Memory B cell (primary cell): ENCODE data around the gene MKNK1.

Experiments used
- ATAC-seq: fragments of 150-1000 bp; cut with Tn5 transposase; 2 replicates; pipeline ENCODE4 v1.10.0; 2021; ENCODE audit warnings: low read depth, mild to moderate bottlenecking, moderate library complexity
- DNase-seq, 2 donors: peaks; one replicate each; pipeline ENCODE4 v3.0.0; 2022; ENCODE audit warnings: low spot score in 2 of 2
- H3K27ac Mint-ChIP-seq: one replicate; pipeline ENCODE4 v1.8.0; 2022; ENCODE audit warnings: mild to moderate bottlenecking, moderate library complexity, mixed read lengths
- H3K27me3 Mint-ChIP-seq: one replicate; pipeline ENCODE4 v1.8.0; 2022; ENCODE audit warnings: mixed read lengths
- H3K36me3 Mint-ChIP-seq: one replicate; pipeline ENCODE4 v1.8.0; 2022; ENCODE audit warnings: mild to moderate bottlenecking, mixed read lengths
- H3K4me1 Mint-ChIP-seq: one replicate; pipeline ENCODE4 v1.8.0; 2022; ENCODE audit warnings: mixed read lengths
- H3K4me3 Mint-ChIP-seq: one replicate; pipeline ENCODE4 v1.8.0; 2022; ENCODE audit warnings: mild to moderate bottlenecking, moderate library complexity, mixed read lengths
- H3K9me3 Mint-ChIP-seq: one replicate; pipeline ENCODE4 v1.8.0; 2022; ENCODE audit warnings: mixed read lengths

The MKNK1 gene

GRCh38 chr1:46538147-46538546 lies 65.9 kb downstream of the MKNK1 start:
- Mint-ChIP-seq H3K27me3 (peaks cover 26% of the 10 kb centered on the region), H3K4me3 (no peak overlapping the region), H3K36me3 (no peaks in the 10 kb centered on the region), H3K27ac (no peak overlapping the region), H3K9me3 (peaks cover 5% of the 10 kb centered on the region), H3K4me1 (peaks cover 3% of the 10 kb centered on the region)
- ATAC-seq (no peak), DNase-seq (no peak)

GRCh38 chr1:46537651-46538050 lies 66.4 kb downstream of the MKNK1 start:
- peaks cover 22% of the 10 kb centered on the region for H3K27me3 Mint-ChIP-seq
- H3K36me3 Mint-ChIP-seq: no peaks in the 10 kb centered on the region
- H3K4me1 Mint-ChIP-seq: peaks cover 3% of the 10 kb centered on the region
- H3K9me3 Mint-ChIP-seq: peaks cover 5% of the 10 kb centered on the region
- H3K27ac Mint-ChIP-seq: no peak overlapping the region
- no peak overlapping the region for H3K4me3 Mint-ChIP-seq
- ATAC-seq: no peak
- DNase-seq: no peak

- H3K27me3 Mint-ChIP-seq: peaks cover 18% of the 10 kb centered on the region
- no peaks in the 10 kb centered on the region for H3K36me3 Mint-ChIP-seq
- no peak overlapping the region for H3K4me3 Mint-ChIP-seq
- no peak for ATAC-seq
- H3K4me1 Mint-ChIP-seq: peaks cover 3% of the 10 kb centered on the region
- no peak overlapping the region for H3K27ac Mint-ChIP-seq
- H3K9me3 Mint-ChIP-seq: peaks cover 5% of the 10 kb centered on the region
- no peak for DNase-seq
These were observed 67.5 kb downstream of the MKNK1 start for GRCh38 chr1:46536527-46536926.

- peaks cover 5% of the 10 kb centered on the region for H3K9me3 Mint-ChIP-seq
- H3K4me3 Mint-ChIP-seq: no peak overlapping the region
- DNase-seq: no peak
- H3K36me3 Mint-ChIP-seq: no peaks in the 10 kb centered on the region
- H3K4me1 Mint-ChIP-seq: peaks cover 3% of the 10 kb centered on the region
- no peak overlapping the region for H3K27ac Mint-ChIP-seq
- peaks cover 23% of the 10 kb centered on the region for H3K27me3 Mint-ChIP-seq
- no peak for ATAC-seq
These were observed 69.0 kb downstream of the MKNK1 start for GRCh38 chr1:46535063-46535462.

GRCh38 chr1:46533179-46533864 lies 70.7 kb downstream of the MKNK1 start:
- Mint-ChIP-seq H3K4me3 (peak overlapping the region; percentile 87), H3K36me3 (no peaks in the 10 kb centered on the region), H3K27ac (no peak overlapping the region), H3K4me1 (peaks cover 3% of the 10 kb centered on the region), H3K9me3 (peaks cover 5% of the 10 kb centered on the region), H3K27me3 (peaks cover 26% of the 10 kb centered on the region)
- DNase-seq: no peak
- peak; percentile 61 for ATAC-seq

GRCh38 chr1:46532498-46533178 lies 71.4 kb downstream of the MKNK1 start:
- Mint-ChIP-seq H3K36me3 (no peaks in the 10 kb centered on the region), H3K9me3 (peaks cover 5% of the 10 kb centered on the region), H3K4me1 (peaks cover 3% of the 10 kb centered on the region), H3K27me3 (peaks cover 25% of the 10 kb centered on the region), H3K27ac (no peak overlapping the region), H3K4me3 (no peak overlapping the region)
- DNase-seq: peak; percentile 39 to 55
- peak; percentile 83 for ATAC-seq

GRCh38 chr1:46532095-46532494 lies 72.0 kb downstream of the MKNK1 start:
- Mint-ChIP-seq H3K36me3 (no peaks in the 10 kb centered on the region), H3K4me3 (no peak overlapping the region), H3K9me3 (peaks cover 5% of the 10 kb centered on the region), H3K27ac (no peak overlapping the region), H3K27me3 (peaks cover 27% of the 10 kb centered on the region), H3K4me1 (peaks cover 3% of the 10 kb centered on the region)
- DNase-seq (no peak), ATAC-seq (no peak)

GRCh38 chr1:46530791-46531409 lies 73.2 kb downstream of the MKNK1 start:
- Mint-ChIP-seq H3K9me3 (no peaks in the 10 kb centered on the region), H3K27me3 (peaks cover 30% of the 10 kb centered on the region), H3K36me3 (no peaks in the 10 kb centered on the region), H3K4me3 (no peak overlapping the region), H3K27ac (no peak overlapping the region), H3K4me1 (peaks cover 3% of the 10 kb centered on the region)
- DNase-seq (no peak), ATAC-seq (no peak)

- Mint-ChIP-seq H3K36me3 (no peaks in the 10 kb centered on the region), H3K27ac (no peak overlapping the region), H3K9me3 (no peaks in the 10 kb centered on the region), H3K4me3 (no peak overlapping the region), H3K4me1 (peaks cover 3% of the 10 kb centered on the region), H3K27me3 (peaks cover 33% of the 10 kb centered on the region)
- DNase-seq (no peak), ATAC-seq (no peak)
These were observed 73.8 kb downstream of the MKNK1 start for GRCh38 chr1:46530311-46530710.

GRCh38 chr1:46529031-46529630 lies 74.9 kb downstream of the MKNK1 start:
- H3K4me3 Mint-ChIP-seq: no peak overlapping the region
- no peaks in the 10 kb centered on the region for H3K9me3 Mint-ChIP-seq
- H3K27me3 Mint-ChIP-seq: peaks cover 39% of the 10 kb centered on the region
- DNase-seq (no peak), ATAC-seq (no peak)
- peaks cover 3% of the 10 kb centered on the region for H3K4me1 Mint-ChIP-seq
- H3K36me3 Mint-ChIP-seq: no peaks in the 10 kb centered on the region
- no peak overlapping the region for H3K27ac Mint-ChIP-seq

GRCh38 chr1:46528297-46528955 lies 75.6 kb downstream of the MKNK1 start:
- H3K9me3 Mint-ChIP-seq: no peaks in the 10 kb centered on the region
- no peak for ATAC-seq
- no peaks in the 10 kb centered on the region for H3K4me1 Mint-ChIP-seq
- no peak for DNase-seq
- H3K4me3 Mint-ChIP-seq: no peak overlapping the region
- H3K27me3 Mint-ChIP-seq: peaks cover 39% of the 10 kb centered on the region
- H3K27ac Mint-ChIP-seq: no peak overlapping the region
- H3K36me3 Mint-ChIP-seq: no peaks in the 10 kb centered on the region

- Mint-ChIP-seq H3K27me3 (peaks cover 39% of the 10 kb centered on the region), H3K4me1 (no peaks in the 10 kb centered on the region), H3K36me3 (no peaks in the 10 kb centered on the region), H3K27ac (no peak overlapping the region), H3K9me3 (no peaks in the 10 kb centered on the region), H3K4me3 (no peak overlapping the region)
- DNase-seq: peak; percentile 53 to 65
- peak; percentile 75 for ATAC-seq
These were observed 76.4 kb downstream of the MKNK1 start for GRCh38 chr1:46527474-46528296.

GRCh38 chr1:46526691-46527291 lies 77.3 kb downstream of the MKNK1 start:
- no peak for ATAC-seq
- Mint-ChIP-seq H3K27ac (no peak overlapping the region), H3K27me3 (peaks cover 38% of the 10 kb centered on the region), H3K9me3 (no peaks in the 10 kb centered on the region), H3K4me3 (no peak overlapping the region), H3K36me3 (no peaks in the 10 kb centered on the region), H3K4me1 (no peaks in the 10 kb centered on the region)
- no peak for DNase-seq
